Measurements from ENCODE around the gene SDF2.
A peak's percentile ranks its signal among the peaks of the same experiment; 100 is the strongest.

SDF2 gene, protein sequence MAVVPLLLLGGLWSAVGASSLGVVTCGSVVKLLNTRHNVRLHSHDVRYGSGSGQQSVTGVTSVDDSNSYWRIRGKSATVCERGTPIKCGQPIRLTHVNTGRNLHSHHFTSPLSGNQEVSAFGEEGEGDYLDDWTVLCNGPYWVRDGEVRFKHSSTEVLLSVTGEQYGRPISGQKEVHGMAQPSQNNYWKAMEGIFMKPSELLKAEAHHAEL

DNA sequence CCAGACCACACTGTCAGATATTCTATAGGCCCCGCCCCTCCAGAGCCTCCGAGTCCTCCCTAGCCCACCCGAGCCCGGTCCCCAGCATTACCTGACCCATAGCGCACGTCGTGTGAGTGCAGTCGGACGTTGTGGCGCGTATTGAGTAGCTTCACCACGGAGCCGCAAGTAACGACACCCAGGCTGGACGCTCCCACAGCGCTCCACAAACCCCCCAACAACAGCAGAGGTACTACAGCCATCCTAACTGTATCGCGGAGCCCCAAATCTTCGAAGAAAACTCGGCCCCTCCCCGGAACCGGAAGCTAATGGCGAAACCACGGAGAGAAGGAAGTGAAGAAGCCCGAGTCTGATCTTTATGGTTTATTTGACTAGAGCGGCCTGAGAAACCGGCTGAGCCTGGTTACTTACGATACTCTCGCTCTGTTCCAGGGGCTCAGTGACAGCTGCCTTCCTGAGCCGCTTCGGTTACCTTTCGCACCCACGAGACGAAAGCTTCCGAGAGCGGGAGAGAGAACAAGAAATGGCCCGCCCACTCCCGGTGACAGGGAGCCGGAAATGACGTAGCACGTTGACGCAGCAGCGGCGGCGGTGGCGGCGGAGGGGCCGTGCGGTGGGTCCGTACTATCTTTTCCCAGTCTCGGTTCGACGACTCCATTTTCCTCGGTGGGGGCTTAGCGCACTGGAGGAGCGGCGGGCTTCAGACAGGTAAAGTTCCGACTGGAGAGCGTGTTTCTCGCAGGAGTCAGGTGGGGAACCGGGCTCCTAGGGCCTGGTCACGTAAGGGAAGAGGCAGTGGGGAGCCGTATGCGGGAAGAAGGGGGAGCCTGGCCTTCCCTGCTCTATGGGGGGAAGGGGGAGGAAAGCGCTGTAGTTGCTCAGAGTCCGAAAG, at the start of gene SDF2, which contains the start of gene SUPT6H:
SDF2 (minus strand) TSS at position 272 of the 892 bp plus-strand sequence; CDS start at position 242, 30 bp downstream.
SUPT6H (plus strand) TSS at position 571 of the 892 bp plus-strand sequence. CDS start 11,197 bp downstream, outside the sequence.
- ATAC-seq: peak; percentile 90
- no peak for TF ChIP-seq CSDC2 (CRISPR knock-in tag; IDR thresholded peaks at IDR 0.05)
- no peak for TF ChIP-seq ZNF8 (CRISPR knock-in tag; IDR thresholded peaks at IDR 0.05)
- TF ChIP-seq, protein P1, sequence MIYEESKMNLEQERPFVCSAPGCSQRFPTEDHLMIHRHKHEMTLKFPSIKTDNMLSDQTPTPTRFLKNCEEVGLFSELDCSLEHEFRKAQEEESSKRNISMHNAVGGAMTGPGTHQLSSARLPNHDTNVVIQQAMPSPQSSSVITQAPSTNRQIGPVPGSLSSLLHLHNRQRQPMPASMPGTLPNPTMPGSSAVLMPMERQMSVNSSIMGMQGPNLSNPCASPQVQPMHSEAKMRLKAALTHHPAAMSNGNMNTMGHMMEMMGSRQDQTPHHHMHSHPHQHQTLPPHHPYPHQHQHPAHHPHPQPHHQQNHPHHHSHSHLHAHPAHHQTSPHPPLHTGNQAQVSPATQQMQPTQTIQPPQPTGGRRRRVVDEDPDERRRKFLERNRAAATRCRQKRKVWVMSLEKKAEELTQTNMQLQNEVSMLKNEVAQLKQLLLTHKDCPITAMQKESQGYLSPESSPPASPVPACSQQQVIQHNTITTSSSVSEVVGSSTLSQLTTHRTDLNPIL (CRISPR knock-in tag; IDR thresholded peaks at IDR 0.05; ENCODE audit: low read depth): 0 out of 2 replicates have a peak, but pooled peaks have one; percentile 10
- TF ChIP-seq, protein P2, sequence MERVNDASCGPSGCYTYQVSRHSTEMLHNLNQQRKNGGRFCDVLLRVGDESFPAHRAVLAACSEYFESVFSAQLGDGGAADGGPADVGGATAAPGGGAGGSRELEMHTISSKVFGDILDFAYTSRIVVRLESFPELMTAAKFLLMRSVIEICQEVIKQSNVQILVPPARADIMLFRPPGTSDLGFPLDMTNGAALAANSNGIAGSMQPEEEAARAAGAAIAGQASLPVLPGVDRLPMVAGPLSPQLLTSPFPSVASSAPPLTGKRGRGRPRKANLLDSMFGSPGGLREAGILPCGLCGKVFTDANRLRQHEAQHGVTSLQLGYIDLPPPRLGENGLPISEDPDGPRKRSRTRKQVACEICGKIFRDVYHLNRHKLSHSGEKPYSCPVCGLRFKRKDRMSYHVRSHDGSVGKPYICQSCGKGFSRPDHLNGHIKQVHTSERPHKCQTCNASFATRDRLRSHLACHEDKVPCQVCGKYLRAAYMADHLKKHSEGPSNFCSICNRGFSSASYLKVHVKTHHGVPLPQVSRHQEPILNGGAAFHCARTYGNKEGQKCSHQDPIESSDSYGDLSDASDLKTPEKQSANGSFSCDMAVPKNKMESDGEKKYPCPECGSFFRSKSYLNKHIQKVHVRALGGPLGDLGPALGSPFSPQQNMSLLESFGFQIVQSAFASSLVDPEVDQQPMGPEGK (CRISPR knock-in tag; IDR thresholded peaks at IDR 0.05; ENCODE audit: borderline replicate concordance): no peak

DNA sequence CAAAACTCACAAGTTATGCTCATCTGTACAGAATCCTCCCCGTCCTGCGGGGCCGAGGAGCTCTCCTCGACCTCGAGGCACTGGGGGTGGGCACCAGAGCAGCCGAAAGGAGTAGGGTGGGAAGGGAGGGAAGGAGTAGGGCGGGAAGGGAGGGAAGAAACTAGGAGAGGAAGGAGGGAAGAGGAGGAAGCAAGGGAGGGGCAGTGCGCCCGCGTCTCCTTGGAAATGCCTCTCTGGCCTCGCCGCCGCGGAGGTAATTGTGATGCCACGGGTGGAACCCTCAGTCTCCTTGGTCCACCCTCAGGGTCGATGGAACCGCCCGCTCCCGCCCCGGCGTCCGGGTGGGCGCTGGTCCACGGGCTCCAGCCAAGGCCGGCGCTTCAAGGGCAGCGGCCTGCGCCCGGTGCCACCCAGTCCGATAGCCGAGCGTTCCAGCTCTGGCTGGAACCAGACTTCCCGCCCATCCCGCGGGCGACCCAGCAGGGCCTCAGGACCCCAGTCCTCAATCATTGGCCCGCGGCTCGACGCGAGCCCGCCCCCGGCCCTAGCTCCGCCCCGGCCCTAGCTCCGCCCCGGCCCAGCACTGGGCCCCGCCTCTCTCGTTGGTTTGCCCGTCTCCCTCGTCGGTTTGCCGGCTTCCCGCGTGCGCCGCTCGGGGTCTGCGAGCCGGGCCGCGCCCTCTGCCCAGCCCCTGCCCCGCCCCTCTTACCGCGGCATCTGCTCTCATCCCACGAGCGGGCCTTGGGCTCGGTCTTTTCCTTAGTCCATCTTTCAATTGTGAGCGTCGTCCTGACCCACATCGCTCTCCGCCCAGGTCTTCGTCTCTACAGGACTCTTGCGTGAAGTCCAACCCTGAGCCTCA, 49.4 kb upstream of the SDF2 start:
- TF ChIP-seq, protein P3, sequence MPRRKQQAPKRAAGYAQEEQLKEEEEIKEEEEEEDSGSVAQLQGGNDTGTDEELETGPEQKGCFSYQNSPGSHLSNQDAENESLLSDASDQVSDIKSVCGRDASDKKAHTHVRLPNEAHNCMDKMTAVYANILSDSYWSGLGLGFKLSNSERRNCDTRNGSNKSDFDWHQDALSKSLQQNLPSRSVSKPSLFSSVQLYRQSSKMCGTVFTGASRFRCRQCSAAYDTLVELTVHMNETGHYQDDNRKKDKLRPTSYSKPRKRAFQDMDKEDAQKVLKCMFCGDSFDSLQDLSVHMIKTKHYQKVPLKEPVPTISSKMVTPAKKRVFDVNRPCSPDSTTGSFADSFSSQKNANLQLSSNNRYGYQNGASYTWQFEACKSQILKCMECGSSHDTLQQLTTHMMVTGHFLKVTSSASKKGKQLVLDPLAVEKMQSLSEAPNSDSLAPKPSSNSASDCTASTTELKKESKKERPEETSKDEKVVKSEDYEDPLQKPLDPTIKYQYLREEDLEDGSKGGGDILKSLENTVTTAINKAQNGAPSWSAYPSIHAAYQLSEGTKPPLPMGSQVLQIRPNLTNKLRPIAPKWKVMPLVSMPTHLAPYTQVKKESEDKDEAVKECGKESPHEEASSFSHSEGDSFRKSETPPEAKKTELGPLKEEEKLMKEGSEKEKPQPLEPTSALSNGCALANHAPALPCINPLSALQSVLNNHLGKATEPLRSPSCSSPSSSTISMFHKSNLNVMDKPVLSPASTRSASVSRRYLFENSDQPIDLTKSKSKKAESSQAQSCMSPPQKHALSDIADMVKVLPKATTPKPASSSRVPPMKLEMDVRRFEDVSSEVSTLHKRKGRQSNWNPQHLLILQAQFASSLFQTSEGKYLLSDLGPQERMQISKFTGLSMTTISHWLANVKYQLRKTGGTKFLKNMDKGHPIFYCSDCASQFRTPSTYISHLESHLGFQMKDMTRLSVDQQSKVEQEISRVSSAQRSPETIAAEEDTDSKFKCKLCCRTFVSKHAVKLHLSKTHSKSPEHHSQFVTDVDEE (CRISPR knock-in tag; IDR thresholded peaks at IDR 0.05): peak; percentile 33; the same call in 1 of the 2 replicates
- TF ChIP-seq BACH2 (CRISPR knock-in tag; IDR thresholded peaks at IDR 0.05; ENCODE audit: borderline replicate concordance): no peak
- peak; percentile 96 for ATAC-seq

DNA sequence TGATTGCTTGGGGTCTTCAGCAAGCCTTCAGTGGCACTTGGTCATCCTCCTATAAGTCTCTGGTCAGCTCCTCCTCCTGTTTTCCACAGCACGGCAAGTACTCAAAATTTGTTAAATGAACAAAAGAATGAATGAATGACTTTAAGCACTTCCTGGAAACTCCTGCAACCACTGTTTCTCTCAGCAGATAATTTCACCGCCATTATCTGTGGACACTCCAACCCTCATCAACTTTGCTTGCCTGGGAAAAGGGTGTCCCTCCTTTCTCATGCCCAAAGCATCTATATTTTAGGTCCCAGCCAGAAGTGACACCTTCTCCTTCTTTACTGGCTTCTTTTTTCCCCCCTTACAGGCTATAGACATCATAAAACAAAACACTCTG, 45.6 kb upstream of the SDF2 start:
- ATAC-seq: no peak
- no peak for TF ChIP-seq ESRRG (CRISPR knock-in tag; IDR thresholded peaks at IDR 0.05)
- TF ChIP-seq ZFP3 (CRISPR knock-in tag; IDR thresholded peaks at IDR 0.05): no peak
- no peak for TF ChIP-seq ISL1 (CRISPR knock-in tag; IDR thresholded peaks at IDR 0.05)
- TF ChIP-seq, protein P1 (CRISPR knock-in tag; IDR thresholded peaks at IDR 0.05; ENCODE audit: low read depth): no peak
- no peak for TF ChIP-seq ZNF565 (CRISPR knock-in tag; conservative IDR thresholded peaks at IDR 0.05; ENCODE audit: low read depth)
- no peak for TF ChIP-seq PPARA (CRISPR knock-in tag; IDR thresholded peaks at IDR 0.05; ENCODE audit: borderline replicate concordance)
- TF ChIP-seq ARNTL (CRISPR knock-in tag; IDR thresholded peaks at IDR 0.05; ENCODE audit: borderline replicate concordance, low read depth): no peak
- no peak for TF ChIP-seq SNAI2 (CRISPR knock-in tag; IDR thresholded peaks at IDR 0.05)
- no peak for TF ChIP-seq BACH2 (CRISPR knock-in tag; IDR thresholded peaks at IDR 0.05; ENCODE audit: borderline replicate concordance)
- no peak for TF ChIP-seq TCF4 (CRISPR knock-in tag; IDR thresholded peaks at IDR 0.05; ENCODE audit: borderline replicate concordance)
- no peak for TF ChIP-seq GLIS3 (CRISPR knock-in tag; IDR thresholded peaks at IDR 0.05)
- TF ChIP-seq, protein P4, sequence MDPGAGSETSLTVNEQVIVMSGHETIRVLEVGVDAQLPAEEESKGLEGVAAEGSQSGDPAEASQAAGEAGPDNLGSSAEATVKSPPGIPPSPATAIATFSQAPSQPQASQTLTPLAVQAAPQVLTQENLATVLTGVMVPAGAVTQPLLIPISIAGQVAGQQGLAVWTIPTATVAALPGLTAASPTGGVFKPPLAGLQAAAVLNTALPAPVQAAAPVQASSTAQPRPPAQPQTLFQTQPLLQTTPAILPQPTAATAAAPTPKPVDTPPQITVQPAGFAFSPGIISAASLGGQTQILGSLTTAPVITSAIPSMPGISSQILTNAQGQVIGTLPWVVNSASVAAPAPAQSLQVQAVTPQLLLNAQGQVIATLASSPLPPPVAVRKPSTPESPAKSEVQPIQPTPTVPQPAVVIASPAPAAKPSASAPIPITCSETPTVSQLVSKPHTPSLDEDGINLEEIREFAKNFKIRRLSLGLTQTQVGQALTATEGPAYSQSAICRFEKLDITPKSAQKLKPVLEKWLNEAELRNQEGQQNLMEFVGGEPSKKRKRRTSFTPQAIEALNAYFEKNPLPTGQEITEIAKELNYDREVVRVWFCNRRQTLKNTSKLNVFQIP (CRISPR knock-in tag; IDR thresholded peaks at IDR 0.05; ENCODE audit: borderline replicate concordance, low read depth): no peak
- no peak for TF ChIP-seq CSDC2 (CRISPR knock-in tag; IDR thresholded peaks at IDR 0.05)
- TF ChIP-seq OSR1 (CRISPR knock-in tag; IDR thresholded peaks at IDR 0.05): no peak
- no peak for TF ChIP-seq ZC3H10 (CRISPR knock-in tag; IDR thresholded peaks at IDR 0.05)
